WTC11 (cell line): ENCODE data around the gene CHRNB1. TPM values are rescaled to one million over a fixed set of nuclear protein-coding genes. Genes with fewer than 3 reads are reported as not detected.

Experiments used
- ATAC-seq: fragments of 200-7000 bp; cut with Tn5 transposase; 2 replicates; pipeline ENCODE4 v1.10.0; 2021; ENCODE audit warnings: mild to moderate bottlenecking, moderate library complexity
- CTCF ChIA-PET: fragments of 300-600 bp; sonication (Branson Sonifier 250); formaldehyde crosslinking; loops from one replicate; lab custom pipeline; 2021; ENCODE audit warnings: antibody characterized with exemption; lab: Charles Lee
- POLR2A ChIA-PET: fragments of 350-600 bp; sonication (Branson Sonifier 250); formaldehyde crosslinking; loops from one replicate; lab custom pipeline; 2021; ENCODE audit warnings: antibody characterized with exemption; lab: Charles Lee
- DNase-seq: peaks from one replicate; pipeline ENCODE4 v3.0.0; 2021; ENCODE audit warnings: low spot score
- H3K27ac Mint-ChIP-seq: 2 replicates; pipeline ENCODE4 v1.8.0; 2021; ENCODE audit warnings: mixed read lengths
- H3K27me3 Mint-ChIP-seq: 2 replicates; pipeline ENCODE4 v1.8.0; 2021; ENCODE audit warnings: low read depth, mild to moderate bottlenecking, moderate library complexity, mixed read lengths
- H3K36me3 Mint-ChIP-seq: 2 replicates; pipeline ENCODE4 v1.8.0; 2021; ENCODE audit warnings: mixed read lengths
- H3K4me1 Mint-ChIP-seq: 2 replicates; pipeline ENCODE4 v1.8.0; 2022; ENCODE audit warnings: mixed read lengths
- H3K4me3 Mint-ChIP-seq: 2 replicates; pipeline ENCODE4 v1.8.0; 2021; ENCODE audit warnings: mild to moderate bottlenecking, moderate library complexity, mixed read lengths
- H3K9me3 Mint-ChIP-seq: 2 replicates; pipeline ENCODE4 v1.8.0; 2021; ENCODE audit warnings: mixed read lengths
- ATF2 ChIP-seq: sonication (generic); formaldehyde crosslinking; IDR thresholded peaks from 2 replicates; pipeline ENCODE4 v1.8.1; 2022; ENCODE audit warnings: low read depth, missing genetic modification reagents, borderline replicate concordance
- GRHL2 ChIP-seq: fragments of 250-450 bp; sonication (Bioruptor Pico); IDR thresholded peaks from 2 replicates; pipeline ENCODE4 v1.8.0; 2022; ENCODE audit warnings: mild to moderate bottlenecking, moderate library complexity; ENCODE audit not compliant: insufficient replicate concordance, severe bottlenecking
- MAX ChIP-seq: sonication (generic); formaldehyde crosslinking; IDR thresholded peaks from 2 replicates; pipeline ENCODE4 v1.8.0; 2022; ENCODE audit warnings: mild to moderate bottlenecking, missing genetic modification reagents
- MYBL2 ChIP-seq: sonication (generic); formaldehyde crosslinking; IDR thresholded peaks from 2 replicates; pipeline ENCODE4 v1.8.1; 2023; ENCODE audit warnings: mild to moderate bottlenecking, moderate library complexity, missing genetic modification reagents
- NR1H2 ChIP-seq: sonication (generic); formaldehyde crosslinking; IDR thresholded peaks from 2 replicates; pipeline ENCODE4 v1.9.0; 2021; ENCODE audit warnings: mild to moderate bottlenecking, moderate library complexity, missing genetic modification reagents
- NR2C2 ChIP-seq: sonication (generic); formaldehyde crosslinking; IDR thresholded peaks from 2 replicates; pipeline ENCODE4 v1.8.0; 2022; ENCODE audit warnings: mild to moderate bottlenecking, missing genetic modification reagents
- PRRX2 ChIP-seq: fragments of 250-450 bp; sonication (Bioruptor Pico); IDR thresholded peaks from 2 replicates; pipeline ENCODE4 v1.8.0; 2021; ENCODE audit warnings: mild to moderate bottlenecking
- RELA ChIP-seq: sonication (generic); formaldehyde crosslinking; IDR thresholded peaks from 2 replicates; pipeline ENCODE4 v1.8.1; 2022; ENCODE audit warnings: missing genetic modification reagents, mild to moderate bottlenecking, borderline replicate concordance
- TCF7 ChIP-seq: sonication (generic); formaldehyde crosslinking; IDR thresholded peaks from 2 replicates; pipeline ENCODE4 v1.8.0; 2022; ENCODE audit warnings: mild to moderate bottlenecking, low read depth, missing genetic modification reagents, moderate library complexity
- USF2 ChIP-seq: sonication (generic); formaldehyde crosslinking; IDR thresholded peaks from 2 replicates; pipeline ENCODE4 v1.8.1; 2023; ENCODE audit warnings: mild to moderate bottlenecking, missing genetic modification reagents, moderate library complexity
- ZNF121 ChIP-seq: sonication (generic); formaldehyde crosslinking; IDR thresholded peaks from 2 replicates; pipeline ENCODE4 v1.8.0; 2023; ENCODE audit warnings: missing genetic modification reagents
- ZNF138 ChIP-seq: sonication (generic); formaldehyde crosslinking; conservative IDR thresholded peaks from 2 replicates; pipeline ENCODE4 v1.8.1; 2022; ENCODE audit warnings: mild to moderate bottlenecking, moderate library complexity, missing genetic modification reagents
- ZNF232 ChIP-seq: sonication (generic); formaldehyde crosslinking; IDR thresholded peaks from 2 replicates; pipeline ENCODE4 v1.8.0; 2022; ENCODE audit warnings: mild to moderate bottlenecking, missing genetic modification reagents
- ZNF532 ChIP-seq: fragments of 250-450 bp; sonication (Bioruptor Pico); IDR thresholded peaks from 2 replicates; pipeline ENCODE4 v1.9.0; 2021; ENCODE audit warnings: mild to moderate bottlenecking, borderline replicate concordance
- ZSCAN18 ChIP-seq: fragments of 250-450 bp; sonication (Bioruptor Pico); IDR thresholded peaks from 2 replicates; pipeline ENCODE4 v2.1.2; 2022; ENCODE audit warnings: mild to moderate bottlenecking, moderate library complexity
- total RNA-seq: library from RNA; stranded (reverse); gene quantifications from 3 replicates; pipeline ENCODE4 v1.2.3, GENCODE V29; 2021

Gene CHRNB1
- total RNA-seq, 1 experiment from 2014 or later = 16.0 TPM

- no peak for TF ChIP-seq ATF2
- no peak for TF ChIP-seq GRHL2 (CRISPR knock-in tag)
- TF ChIP-seq MYBL2 (CRISPR knock-in tag) = no peak
- TF ChIP-seq ZNF121 (CRISPR knock-in tag) = no peak
Observed at GRCh38 chr17:7408863-7409262, 36.0 kb upstream of the CHRNB1 start (continued).

- Mint-ChIP-seq H3K27ac (no peak overlapping the region), H3K27me3 (no peaks in the 10 kb centered on the region; the same call in 1 of the 2 replicates), H3K4me3 (no peak overlapping the region), H3K4me1 (peaks cover 33% of the 10 kb centered on the region), H3K9me3 (no peaks in the 10 kb centered on the region), H3K36me3 (peaks cover 19% of the 10 kb centered on the region)
- ChIA-PET POLR2A (no interaction called here), CTCF (interaction anchor here (0.9 to 1.5 kb wide), 2 partner anchors 11 to 25 kb away, joined by 4 read pairs; partner anchors contain the start of genes SPEM1 and TMEM102)
- no peak for TF ChIP-seq ZNF138 (CRISPR knock-in tag)
- TF ChIP-seq ZNF532 = no peak
- no peak for TF ChIP-seq NR1H2 (CRISPR knock-in tag)
- no peak for TF ChIP-seq USF2
- no peak for TF ChIP-seq MAX
- TF ChIP-seq ZNF232 (CRISPR knock-in tag) = no peak
- TF ChIP-seq RELA (CRISPR knock-in tag) = no peak
- TF ChIP-seq MYBL2 (CRISPR knock-in tag) = no peak
- TF ChIP-seq ZSCAN18 = no peak
- no peak for TF ChIP-seq TCF7
- ATAC-seq = no peak
- no peak for DNase-seq
Observed at GRCh38 chr17:7409716-7410115, 35.1 kb upstream of the CHRNB1 start.

- ChIA-PET CTCF (interaction anchor here (0.6 to 1.2 kb wide), 2 partner anchors 10 to 26 kb away, joined by 3 to 4 read pairs; no protein-coding TSS in a partner anchor), POLR2A (interaction anchor here (0.7 kb wide), 1 partner anchor 10 kb away, joined by 3 read pairs; no protein-coding TSS in a partner anchor)
- DNase-seq (no peak), ATAC-seq (no peak)
- TF ChIP-seq PRRX2 (CRISPR knock-in tag) (no peak), NR2C2 (CRISPR knock-in tag) (no peak)
- Mint-ChIP-seq H3K27ac (no peak overlapping the region), H3K4me3 (no peak overlapping the region), H3K27me3 (no peaks in the 10 kb centered on the region; the same call in 1 of the 2 replicates), H3K9me3 (no peaks in the 10 kb centered on the region), H3K36me3 (peaks cover 26% of the 10 kb centered on the region), H3K4me1 (peaks cover 30% of the 10 kb centered on the region)
Observed at GRCh38 chr17:7410634-7411426, 34.0 kb upstream of the CHRNB1 start.
